GM12878 (cell line): ENCODE measurements around the gene EXD3. TPM values are rescaled to one million over a fixed set of nuclear protein-coding genes. Genes with fewer than 3 reads are reported as not detected.
A peak's percentile ranks its signal among the peaks of the same experiment; 100 is the strongest.

ENCODE experiments used
- ASH2L ChIP-seq: fragments of 300-600, 200-600 bp; sonication (generic); IDR thresholded peaks from 2 replicates; pipeline ENCODE4 v1.6.1; 2017; ENCODE audit warnings: low read depth, mild to moderate bottlenecking, borderline replicate concordance
- ATF7 ChIP-seq: fragments of 450-650 bp; IDR thresholded peaks from 2 replicates; pipeline ENCODE4 v1.6.1; 2016; ENCODE audit warnings: low read depth, mild to moderate bottlenecking
- BCLAF1 ChIP-seq: fragments of 450-650 bp; IDR thresholded peaks from 2 replicates; pipeline ENCODE4 v1.6.1; 2017; ENCODE audit warnings: antibody characterized with exemption, mild to moderate bottlenecking, moderate library complexity
- CHD1 ChIP-seq: IDR thresholded peaks from 2 replicates; pipeline ENCODE4 v1.6.1; 2012; ENCODE audit warnings: low read depth, low read length, improper control_type of control experiment
- ETV6 ChIP-seq, 2 experiments: fragments of 450-650 bp in 1 of 2; IDR thresholded peaks in 1 of 2; conservative IDR thresholded peaks in 1 of 2; 2 replicates each; pipeline ENCODE4 v1.6.1; 2014; ENCODE audit warnings: antibody characterized with exemption in 1 of 2, borderline replicate concordance in 1 of 2, low read depth in 1 of 2, mild to moderate bottlenecking in 1 of 2, moderate library complexity in 1 of 2
- FOXM1 ChIP-seq: IDR thresholded peaks from 2 replicates; pipeline ENCODE4 v1.6.1; 2012; ENCODE audit warnings: low read depth, mild to moderate bottlenecking, inconsistent platforms, low read length, moderate library complexity
- HSF1 ChIP-seq: fragments of 150-350 bp; IDR thresholded peaks from 2 replicates; pipeline ENCODE4 v1.6.1; 2014; ENCODE audit warnings: mild to moderate bottlenecking, low read depth, low read length
- IKZF2 ChIP-seq, 2 experiments: fragments of 450-650 bp; IDR thresholded peaks; 2 replicates each; pipeline ENCODE4 v1.6.1; 2017; ENCODE audit warnings: mild to moderate bottlenecking in 2 of 2, moderate library complexity in 2 of 2
- MAX ChIP-seq: IDR thresholded peaks from 2 replicates; pipeline ENCODE4 v1.6.1; 2012; ENCODE audit warnings: low read depth, low read length, improper control_type of control experiment
- MLLT1 ChIP-seq: fragments of 450-650 bp; IDR thresholded peaks from 2 replicates; pipeline ENCODE4 v1.6.1; 2016; ENCODE audit warnings: mild to moderate bottlenecking
- NFYB ChIP-seq: IDR thresholded peaks from 2 replicates; pipeline ENCODE4 v1.6.1; 2011; ENCODE audit warnings: low read depth, mild to moderate bottlenecking, low read length, improper control_type of control experiment, moderate library complexity; ENCODE audit not compliant: insufficient read depth
- NKRF ChIP-seq: fragments of 450-650 bp; conservative IDR thresholded peaks from 2 replicates; pipeline ENCODE4 v1.6.1; 2017; ENCODE audit warnings: mild to moderate bottlenecking, moderate library complexity
- NR2C2 ChIP-seq: IDR thresholded peaks from 2 replicates; pipeline ENCODE4 v1.6.1; 2011; ENCODE audit warnings: borderline replicate concordance, low read depth; ENCODE audit not compliant: control insufficient read depth, insufficient read length
- POLR2A ChIP-seq: IDR thresholded peaks from 2 replicates; pipeline ENCODE4 v1.6.1; 2011; ENCODE audit warnings: low read depth, mild to moderate bottlenecking, low read length
- POLR2AphosphoS2 ChIP-seq: IDR thresholded peaks from 2 replicates; pipeline ENCODE4 v1.6.1; 2011; ENCODE audit warnings: low read depth, mild to moderate bottlenecking, low read length, improper control_type of control experiment, moderate library complexity
- RB1 ChIP-seq: fragments of 450-650 bp; formaldehyde crosslinking; IDR thresholded peaks from 2 replicates; pipeline ENCODE4 v1.6.1; 2017; ENCODE audit warnings: mild to moderate bottlenecking, borderline replicate concordance
- SRF ChIP-seq, 2 experiments: IDR thresholded peaks; 2 replicates each; pipeline ENCODE4 v1.6.1; 2011; ENCODE audit warnings: low read depth in 2 of 2, low read length in 2 of 2, mild to moderate bottlenecking in 1 of 2, moderate library complexity in 1 of 2
- STAT3 ChIP-seq: IDR thresholded peaks from 2 replicates; pipeline ENCODE4 v1.6.1; 2011; ENCODE audit warnings: low read depth, low read length, improper control_type of control experiment
- TBL1XR1 ChIP-seq: IDR thresholded peaks from 2 replicates; pipeline ENCODE4 v1.6.1; 2012; ENCODE audit warnings: low read depth, low read length, improper control_type of control experiment
- TCF3 ChIP-seq: IDR thresholded peaks from 2 replicates; pipeline ENCODE4 v1.6.1; 2012; ENCODE audit warnings: low read depth, mild to moderate bottlenecking, low read length, borderline replicate concordance; ENCODE audit not compliant: insufficient read depth
- ZBED1 ChIP-seq: IDR thresholded peaks from 2 replicates; pipeline ENCODE4 v1.6.1; 2016; ENCODE audit warnings: borderline replicate concordance
- polyA plus RNA-seq, 11 experiments: library from polyadenylated mRNA; depleted of rRNA in 4 of 11; unstranded in 6 of 11; stranded (reverse) in 5 of 11; fragments of >200 nt; fragmentation: Nextera tagmentation in 4 of 11; fragmentation: Illumina TruSeq in 1 of 11; extraction: Ambion mirVana in 4 of 11; extraction: Trizol in 1 of 11; gene quantifications; 1 replicate in 1 of 11; 2 replicates in 10 of 11; pipeline versions ENCODE4 v1.2.1 to v1.2.3, GENCODE V29; 2011 to 2016; ENCODE audit warnings: inconsistent platforms in 2 of 11, missing spikeins in 2 of 11, low read depth in 1 of 11
- total RNA-seq, 4 experiments: library from RNA; depleted of rRNA in 3 of 4; stranded (reverse); fragments of >200 nt in 3 of 4; fragmentation: Illumina TruSeq in 1 of 4; extraction: Trizol in 1 of 4; gene quantifications; 2 replicates each; pipeline versions ENCODE4 v1.2.1 to v1.2.3, GENCODE V29; 2013 to 2021

The EXD3 gene
- total and polyA plus RNA-seq, 10 of the 15 experiments (the other 5 are each of a cell fraction or from before 2014, with no cell fraction given), result 0.21 to 7.1 (median 3.6) TPM

GRCh38 chr9:137316012-137316981 is 106.7 kb downstream of the EXD3 start (continued):
- TF ChIP-seq ASH2L (no peak), SRF (IDR thresholded peaks at IDR 0.05; ENCODE audit: low read depth in 2 of 2, low read length in 2 of 2) (no peak), BCLAF1 (no peak; the same call in 1 of the 2 replicates), ATF7 (no peak), NKRF (peak; percentile 82), TBL1XR1 (no peak), TCF3 (0 out of 2 replicates have a peak, but pooled peaks have one; percentile 24), RB1 (peak; percentile 77), MAX (no peak), ETV6 (conservative IDR thresholded peaks at IDR 0.05 in 1 of 2, IDR thresholded peaks at IDR 0.05 in 1 of 2; ENCODE audit: borderline replicate concordance in 1 of 2, low read depth in 1 of 2) (no peak), MLLT1 (0 out of 2 replicates have a peak, but pooled peaks have one; percentile 27), ZBED1 (no peak), POLR2A (peak; percentile 66), POLR2AphosphoS2 (no peak), NFYB (peak; percentile 61; the same call in 1 of the 2 replicates), HSF1 (no peak), NR2C2 (no peak), STAT3 (no peak), CHD1 (no peak), FOXM1 (no peak), IKZF2 (IDR thresholded peaks at IDR 0.05) (peak in 1 of 2 experiments; percentile 45; a peak in 1 of 4 replicates)
